ENCODE results near the gene PCBP2.
A peak's percentile ranks its signal among the peaks of the same experiment; 100 is the strongest.

Gene PCBP2

DNA sequence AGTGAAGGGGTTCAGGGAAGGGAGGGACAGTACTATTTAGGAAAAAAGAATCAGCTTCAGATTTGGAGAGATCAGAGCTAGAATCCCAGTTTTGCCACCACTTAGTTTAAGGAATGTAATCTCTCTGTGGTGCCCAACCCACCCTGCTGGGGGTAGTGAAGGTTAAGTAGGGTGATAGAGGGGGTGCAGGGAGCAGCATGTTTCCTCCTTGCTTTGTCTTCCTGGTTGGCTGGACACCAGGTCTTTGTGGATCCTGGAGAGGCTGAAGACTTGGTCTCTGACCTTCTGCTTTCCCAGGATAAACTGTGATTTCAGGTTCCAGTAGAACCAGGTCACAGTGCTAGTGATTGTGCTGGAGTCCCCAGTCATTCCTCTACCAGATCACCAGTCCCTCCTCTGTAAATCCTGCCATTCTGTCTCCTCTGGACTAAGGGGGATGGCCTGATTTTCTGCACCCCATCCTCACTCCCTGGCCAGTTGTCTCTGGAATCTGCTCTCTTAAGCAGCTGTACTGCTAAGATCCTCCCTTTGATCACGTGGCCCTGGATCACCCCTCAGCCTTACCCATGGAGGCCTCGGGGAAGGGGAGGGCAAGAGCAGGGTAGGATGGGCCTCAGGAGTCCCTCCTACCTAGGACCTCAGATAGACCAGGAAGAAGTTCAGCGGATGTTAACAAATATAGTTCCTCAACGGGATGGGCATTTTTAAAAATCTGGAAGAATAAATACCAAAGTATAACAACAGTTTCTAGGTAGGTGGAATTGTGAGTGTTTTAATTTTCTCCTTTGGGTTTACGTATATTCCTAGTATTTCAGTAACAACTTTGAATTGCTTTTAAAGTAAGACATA lies 44.2 kb downstream of the PCBP2 start:
- no peak for DNase-seq

- no peak for DNase-seq
These were observed 44.8 kb downstream of the PCBP2 start for GRCh38 chr12:53496752-53497032.

- DNase-seq, result no peak
These were observed 45.6 kb downstream of the PCBP2 start for GRCh38 chr12:53497461-53497860.

DNA sequence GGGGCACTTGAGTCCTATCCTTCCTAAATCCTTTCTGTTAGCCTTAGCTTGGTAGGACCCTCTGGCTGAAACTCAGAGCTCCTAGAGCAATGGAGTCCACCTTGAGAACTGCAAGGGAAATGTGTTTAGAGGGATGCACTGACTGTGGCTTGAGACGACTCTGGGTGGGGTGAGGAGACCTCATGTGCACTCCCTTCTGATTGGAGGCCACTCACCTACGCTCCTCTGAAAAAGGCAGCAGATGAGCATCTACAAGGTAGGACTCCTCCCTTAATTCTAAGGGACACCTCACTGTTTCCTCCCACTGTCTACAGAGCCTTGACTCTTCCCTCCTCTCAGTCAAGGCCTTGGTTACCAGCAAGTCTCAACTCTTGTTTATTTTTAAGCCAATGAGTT lies 46.3 kb downstream of the PCBP2 start:
- no peak for DNase-seq

GRCh38 chr12:53499266-53500141 lies 47.6 kb downstream of the PCBP2 start, which contains the start of gene MAP3K12:
MAP3K12 (minus strand) TSS chr12:53499458; CDS start chr12:53487391, 12,067 bp downstream.
- peak; percentile 63 for DNase-seq

DNA sequence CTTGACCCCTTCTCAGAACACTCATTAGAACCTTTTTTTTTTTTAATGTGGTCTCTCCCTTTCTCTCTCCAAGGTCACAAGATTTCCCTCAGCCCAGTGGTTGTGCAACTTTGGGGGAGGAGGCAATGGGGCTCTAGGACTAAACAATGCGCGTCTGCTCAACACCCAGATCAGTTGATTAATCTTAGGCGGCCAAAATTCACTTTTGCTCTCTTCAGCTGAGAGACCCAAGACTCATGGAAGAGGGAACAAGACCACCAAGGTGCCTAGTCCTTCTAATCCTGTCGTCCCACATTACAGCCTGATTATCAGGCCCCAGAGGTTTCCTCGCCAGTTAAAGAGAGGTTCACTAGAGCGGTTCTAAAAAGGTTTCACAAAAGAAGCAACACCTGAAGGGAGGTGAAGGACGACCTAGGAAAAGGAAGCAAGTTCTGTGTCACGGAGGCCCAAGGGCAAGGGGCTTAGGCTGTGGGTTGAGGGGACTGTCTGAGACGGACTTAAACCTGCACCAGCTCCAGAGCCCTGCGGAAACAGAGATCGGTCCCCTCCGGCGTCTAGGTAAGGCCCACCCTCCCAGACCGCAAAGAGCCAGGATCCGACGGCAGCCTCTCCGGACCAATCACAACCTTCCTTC lies 48.4 kb downstream of the PCBP2 start:
- no peak for DNase-seq

DNA sequence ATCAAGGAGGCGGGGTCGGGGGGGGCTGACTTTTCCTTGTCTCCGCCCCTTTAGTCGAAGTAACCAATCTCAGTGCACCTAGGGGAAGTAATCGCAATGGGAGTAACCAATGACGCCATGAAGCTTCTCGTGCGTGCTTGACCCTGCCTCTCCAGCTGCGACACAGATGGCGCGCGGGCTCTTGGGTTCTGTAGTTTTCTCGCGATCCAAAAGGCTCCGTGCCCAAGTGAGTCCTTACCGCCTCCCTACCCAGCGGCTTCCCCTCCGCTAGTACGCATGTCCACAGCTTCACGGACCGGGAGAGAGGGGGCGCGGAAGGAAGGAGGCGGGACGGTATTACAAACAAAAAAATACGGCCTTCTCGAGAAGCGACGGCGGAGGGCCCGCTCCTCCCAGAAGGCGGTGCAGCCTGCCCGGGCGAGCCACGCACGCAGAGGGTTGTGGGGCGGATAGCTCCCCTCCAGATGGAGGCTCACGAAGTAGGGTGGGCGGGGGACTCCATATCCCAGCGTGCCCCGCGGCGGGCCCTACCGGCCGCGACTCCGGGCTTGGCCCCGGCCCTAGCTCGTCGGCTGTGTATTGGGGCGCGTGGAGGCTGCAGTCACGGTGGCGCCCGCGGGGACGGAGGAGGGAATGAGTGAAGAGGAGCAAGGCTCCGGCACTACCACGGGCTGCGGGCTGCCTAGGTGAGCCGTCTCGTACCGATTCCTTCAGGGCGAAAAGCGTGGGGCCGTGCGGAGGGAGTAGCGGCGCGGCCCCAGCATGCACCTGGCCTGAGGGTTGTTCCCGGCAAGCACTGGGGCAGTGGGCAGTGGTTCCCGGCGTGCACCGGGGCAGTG lies 49.1 kb downstream of the PCBP2 start, which contains the start of gene TARBP2:
Gene TARBP2, plus strand, starts transcription at position 508 of the 839 bp plus-strand sequence. Its CDS starts 126 bp downstream, at position 634.
- peak; percentile 96 for DNase-seq

- DNase-seq, result no peak
These were observed 49.8 kb downstream of the PCBP2 start for GRCh38 chr12:53501615-53502181.

DNA sequence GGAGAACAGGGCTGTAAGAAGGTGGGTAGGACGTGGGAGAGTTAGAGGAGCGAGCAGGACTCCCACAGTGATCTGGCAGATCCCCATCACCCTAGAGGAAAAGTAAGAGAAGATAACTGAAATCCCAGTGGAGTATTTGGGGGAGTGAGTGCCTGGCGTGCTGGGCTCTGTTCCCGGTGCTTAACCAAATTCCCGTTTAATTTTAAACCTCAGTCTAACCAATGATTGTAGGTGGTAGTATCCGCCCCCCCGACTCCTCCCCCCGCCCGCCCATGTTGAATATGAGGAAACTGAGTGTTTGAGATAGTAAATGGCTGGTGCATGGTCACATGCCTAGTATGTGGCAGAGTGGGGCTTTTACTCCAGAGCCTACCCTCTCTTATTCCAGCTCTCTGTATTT lies 50.4 kb downstream of the PCBP2 start:
- no peak for DNase-seq

- DNase-seq, result no peak
These were observed 51.3 kb downstream of the PCBP2 start for GRCh38 chr12:53502983-53503728.

GRCh38 chr12:53504004-53504920 lies 52.4 kb downstream of the PCBP2 start:
- no peak for DNase-seq

GRCh38 chr12:53505086-53505485 lies 53.2 kb downstream of the PCBP2 start:
- no peak for DNase-seq

- DNase-seq, result no peak
These were observed 53.9 kb downstream of the PCBP2 start for GRCh38 chr12:53505555-53506449.

- no peak for DNase-seq
These were observed 54.5 kb downstream of the PCBP2 start for GRCh38 chr12:53506450-53506785.

DNA sequence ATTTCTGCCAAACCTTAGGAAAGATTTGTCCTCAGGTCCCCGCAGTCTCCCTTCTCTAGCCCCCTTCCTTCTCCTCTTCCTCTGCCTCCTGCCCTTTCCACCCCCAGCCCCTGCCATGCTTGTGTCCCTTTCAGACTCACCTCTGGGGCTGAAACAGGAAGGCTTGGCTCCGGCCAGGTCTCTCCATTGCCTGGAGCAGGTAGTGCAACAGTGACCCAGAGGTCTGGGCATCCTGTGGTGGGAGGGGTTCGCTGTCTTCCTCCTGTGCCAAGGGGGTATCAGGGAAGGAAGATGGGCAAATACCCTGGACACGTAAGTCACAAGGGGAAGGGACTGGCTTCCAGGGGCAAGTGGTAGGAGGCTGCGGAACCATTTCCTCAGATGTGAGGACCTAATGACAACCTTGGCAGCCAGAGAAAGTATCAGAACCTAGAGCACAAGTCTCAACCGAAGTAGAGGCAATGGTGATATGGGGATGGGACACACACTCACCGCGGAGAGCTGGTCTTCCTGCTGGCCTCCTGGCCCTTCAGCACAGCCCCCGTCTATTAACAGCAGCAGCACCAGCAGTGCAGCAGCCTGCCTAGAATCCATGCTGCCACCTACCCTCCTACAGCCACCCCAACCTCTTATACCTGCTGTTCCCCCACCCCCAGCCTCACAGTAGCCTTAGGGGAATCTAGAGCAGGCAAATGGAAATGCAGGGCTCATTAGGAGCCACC lies 55.1 kb downstream of the PCBP2 start, which contains the start of gene NPFF:
Gene NPFF, minus strand, starts transcription at position 604 of the 722 bp plus-strand sequence. Its CDS starts 10 bp downstream, at position 594.
- no peak for DNase-seq

GRCh38 chr12:53507603-53507885 lies 55.6 kb downstream of the PCBP2 start:
- no peak for DNase-seq

GRCh38 chr12:53508534-53509170 lies 56.8 kb downstream of the PCBP2 start:
- DNase-seq, result peak; percentile 88

- DNase-seq, result no peak
These were observed 58.4 kb downstream of the PCBP2 start for GRCh38 chr12:53510181-53510812.

Data from stimulated activated CD4-positive, alpha-beta T cell treated with anti-CD3 and anti-CD28 coated beads, Interleukin-4, amount 100 ng/mL, for 24 hours (primary cell).